HEK293T (cell line): Measurements from ENCODE around the gene ZNF362.

Experiments used
- CTCF ChIA-PET: fragments of 350-600 bp; formaldehyde crosslinking; extraction: SDS; loops from one replicate; lab custom pipeline; 2021; ENCODE audit warnings: antibody characterized with exemption, inconsistent platforms; lab: Yijun Ruan, JAX
- POLR2A ChIA-PET: fragments of 350-600 bp; formaldehyde crosslinking; extraction: SDS; loops from one replicate; lab custom pipeline; 2020; ENCODE audit warnings: antibody characterized with exemption, inconsistent platforms; lab: Yijun Ruan, JAX
- DNase-seq: peaks from one replicate; pipeline ENCODE4 v3.0.0; 2012; ENCODE audit warnings: mixed read lengths; ENCODE audit errors: extremely low spot score
- ARNT ChIP-seq: fragments of 450-650 bp; IDR thresholded peaks from 2 replicates; pipeline ENCODE4 v1.6.1; 2017; ENCODE audit warnings: mild to moderate bottlenecking
- BHLHE40 ChIP-seq: fragments of 450-650 bp; IDR thresholded peaks from 2 replicates; pipeline ENCODE4 v1.6.1; 2016; ENCODE audit warnings: mild to moderate bottlenecking, moderate library complexity, borderline replicate concordance
- CTBP1 ChIP-seq: fragments of 450-650 bp; IDR thresholded peaks from 2 replicates; pipeline ENCODE4 v1.6.1; 2016; ENCODE audit warnings: borderline replicate concordance
- ELF4 ChIP-seq: fragments of 450-650 bp; IDR thresholded peaks from 2 replicates; pipeline ENCODE4 v1.6.1; 2017; ENCODE audit warnings: antibody characterized with exemption
- FOXA1 ChIP-seq: fragments of 450-650 bp; IDR thresholded peaks from 2 replicates; pipeline ENCODE4 v1.6.1; 2016; ENCODE audit warnings: mild to moderate bottlenecking
- FOXK2 ChIP-seq: fragments of 450-650 bp; IDR thresholded peaks from 2 replicates; pipeline ENCODE4 v1.6.1; 2016; ENCODE audit warnings: mild to moderate bottlenecking
- FOXM1 ChIP-seq: fragments of 450-650 bp; IDR thresholded peaks from 2 replicates; pipeline ENCODE4 v1.6.1; 2017; ENCODE audit warnings: mild to moderate bottlenecking, borderline replicate concordance
- HDGF ChIP-seq: fragments of 450-650 bp; IDR thresholded peaks from 2 replicates; pipeline ENCODE4 v1.6.1; 2017; ENCODE audit warnings: antibody characterized with exemption, borderline replicate concordance
- L3MBTL2 ChIP-seq: fragments of 450-650 bp; conservative IDR thresholded peaks from 2 replicates; pipeline ENCODE4 v1.6.1; 2016; ENCODE audit warnings: mild to moderate bottlenecking
- LEF1 ChIP-seq: fragments of 450-650 bp; IDR thresholded peaks from 2 replicates; pipeline ENCODE4 v1.6.1; 2017; ENCODE audit warnings: mild to moderate bottlenecking, borderline replicate concordance
- NFRKB ChIP-seq: fragments of 450-650 bp; IDR thresholded peaks from 2 replicates; pipeline ENCODE4 v1.6.1; 2016; ENCODE audit warnings: mild to moderate bottlenecking, moderate library complexity
- PKNOX1 ChIP-seq: fragments of 450-650 bp; IDR thresholded peaks from 2 replicates; pipeline ENCODE4 v1.6.1; 2016
- SP1 ChIP-seq: fragments of 450-650 bp; IDR thresholded peaks from 2 replicates; pipeline ENCODE4 v1.6.1; 2017
- SUZ12 ChIP-seq: fragments of 450-650 bp; IDR thresholded peaks from 2 replicates; pipeline ENCODE4 v1.6.1; 2016; ENCODE audit warnings: mild to moderate bottlenecking
- TARDBP ChIP-seq: fragments of 450-650 bp; IDR thresholded peaks from 2 replicates; pipeline ENCODE4 v1.6.1; 2016
- ZNF384 ChIP-seq: fragments of 450-650 bp; IDR thresholded peaks from 2 replicates; pipeline ENCODE4 v1.6.1; 2016

Gene ZNF362

GRCh38 chr1:33299461-33300155 lies 43.3 kb downstream of the ZNF362 start:
- CTCF ChIA-PET: no interaction called here
- POLR2A ChIA-PET: no interaction called here
- TF ChIP-seq FOXA1 (no peak), HDGF (no peak), ARNT (no peak), NFRKB (no peak), LEF1 (no peak), FOXM1 (no peak), ELF4 (no peak), BHLHE40 (no peak), TARDBP (no peak), CTBP1 (no peak), PKNOX1 (no peak), FOXK2 (no peak), L3MBTL2 (no peak), SUZ12 (no peak)
- no peak for DNase-seq

- DNase-seq: no peak
- no peak for TF ChIP-seq CTBP1
- no peak for TF ChIP-seq TARDBP
- no peak for TF ChIP-seq ELF4
- no peak for TF ChIP-seq FOXM1
- TF ChIP-seq PKNOX1: no peak
- no peak for TF ChIP-seq ARNT
- TF ChIP-seq LEF1: no peak
- TF ChIP-seq ZNF384: no peak
- TF ChIP-seq SP1: no peak
- TF ChIP-seq HDGF: no peak
- TF ChIP-seq L3MBTL2: no peak
- TF ChIP-seq FOXA1: no peak
- TF ChIP-seq NFRKB: no peak
- TF ChIP-seq FOXK2: no peak
- TF ChIP-seq SUZ12: no peak
- TF ChIP-seq BHLHE40: no peak
- CTCF ChIA-PET: interaction anchor here (0.6 kb wide), 1 partner anchor 138 kb away, joined by 3 read pairs; no protein-coding TSS in a partner anchor
- POLR2A ChIA-PET: interaction anchor here (0.6 kb wide), 1 partner anchor 167 kb away, joined by 3 read pairs; no protein-coding TSS in a partner anchor
Measured at GRCh38 chr1:33300673-33301072, 44.4 kb downstream of the ZNF362 start.

- TF ChIP-seq FOXK2 (no peak), ELF4 (no peak), LEF1 (no peak), FOXM1 (no peak), SP1 (no peak), SUZ12 (no peak), NFRKB (no peak), FOXA1 (no peak)
- ChIA-PET POLR2A (no interaction called here), CTCF (no interaction called here)
- no peak for DNase-seq
Measured at GRCh38 chr1:33301273-33301984, 45.1 kb downstream of the ZNF362 start.

GRCh38 chr1:33302325-33302724 lies 46.0 kb downstream of the ZNF362 start:
- ChIA-PET POLR2A (no interaction called here), CTCF (no interaction called here)
- no peak for DNase-seq
- TF ChIP-seq PKNOX1: no peak
- no peak for TF ChIP-seq TARDBP
- TF ChIP-seq SP1: no peak
- TF ChIP-seq LEF1: no peak
- no peak for TF ChIP-seq ELF4
- no peak for TF ChIP-seq SUZ12
- TF ChIP-seq ARNT: no peak
- TF ChIP-seq ZNF384: no peak
- no peak for TF ChIP-seq FOXA1
- no peak for TF ChIP-seq L3MBTL2
- TF ChIP-seq FOXM1: no peak
- TF ChIP-seq BHLHE40: no peak
- TF ChIP-seq FOXK2: no peak

- ChIA-PET CTCF (interaction anchor here (1.4 kb wide), 1 partner anchor 9 kb away, joined by 3 read pairs; no protein-coding TSS in a partner anchor), POLR2A (no interaction called here)
- TF ChIP-seq ZNF384 (no peak), ELF4 (no peak), NFRKB (no peak), LEF1 (no peak), L3MBTL2 (no peak), PKNOX1 (no peak), FOXK2 (no peak), BHLHE40 (no peak), FOXM1 (no peak), TARDBP (no peak), HDGF (no peak), ARNT (no peak), SUZ12 (no peak), CTBP1 (no peak), FOXA1 (no peak), SP1 (no peak)
- no peak for DNase-seq
Measured at GRCh38 chr1:33305016-33305415, 48.7 kb downstream of the ZNF362 start.
